Stomach (tissue), 9 donors: ENCODE data around the gene TOX2. TPM values are rescaled to one million over a fixed set of nuclear protein-coding genes. Genes with fewer than 3 reads are reported as not detected.

Source experiments
- DNase-seq, 2 donors: peaks; one replicate each; pipeline versions ENCODE4 v3.0.0 to v3.0.0-alpha.2; 2013 to 2019
- H3K27ac ChIP-seq, 5 donors: fragments of 200-600 bp in 4 of 5; sonication (generic) in 4 of 5; one replicate each; pipeline ENCODE4 v1.5.1; 2013 to 2019; ENCODE audit warnings: mild to moderate bottlenecking in 1 of 5, moderate library complexity in 1 of 5
- H3K27me3 ChIP-seq, 3 donors: fragments of 200-600 bp; sonication (generic); one replicate each; pipeline ENCODE4 v1.5.1; 2017 to 2019; ENCODE audit warnings: mixed run types in 1 of 3
- H3K36me3 ChIP-seq, 4 donors: fragments of 200-600 bp; sonication (generic); 1 replicate in 3 of 4; 2 replicates in 1 of 4; pipeline ENCODE4 v1.5.1; 2016 to 2019
- H3K4me1 ChIP-seq, 4 donors: fragments of 200-600 bp; sonication (generic); one replicate each; pipeline ENCODE4 v1.5.1; 2016 to 2019
- H3K4me3 ChIP-seq, 4 donors: fragments of 200-600 bp; sonication (generic) in 3 of 4; one replicate each; pipeline ENCODE4 v1.5.1; 2016 to 2019; ENCODE audit warnings: mild to moderate bottlenecking in 1 of 4
- H3K9me3 ChIP-seq, 4 donors: fragments of 200-600 bp; sonication (generic); one replicate each; pipeline ENCODE4 v1.5.1; 2016 to 2019
- CTCF ChIP-seq, 7 experiments: fragments of 450-650 bp in 4 of 7; fragments of 200-600 bp in 3 of 7; sonication (generic) in 3 of 7; IDR thresholded peaks; one replicate each; pipeline ENCODE4 v1.5.1; 2016 to 2019; ENCODE audit warnings: antibody characterized with exemption in 7 of 7, control low read depth in 2 of 7, mild to moderate bottlenecking in 1 of 7
- EP300 ChIP-seq: sonication (generic); formaldehyde crosslinking; IDR thresholded peaks from one replicate; pipeline ENCODE4 v1.6.1; 2017; ENCODE audit warnings: antibody characterized with exemption
- POLR2A ChIP-seq, 4 donors: fragments of 450-650 bp; IDR thresholded peaks; one replicate each; pipeline ENCODE4 v1.6.1; 2016; ENCODE audit warnings: antibody characterized with exemption in 4 of 4, control low read depth in 2 of 4, mild to moderate bottlenecking in 1 of 4, moderate library complexity in 1 of 4
- POLR2AphosphoS5 ChIP-seq, 3 donors: sonication (generic); formaldehyde crosslinking; IDR thresholded peaks; one replicate each; pipeline ENCODE4 v1.6.1; 2016; ENCODE audit warnings: antibody characterized with exemption in 3 of 3
- WGBS, 5 donors: extraction: QIAGEN DNeasy Blood & Tissue Kit in 3 of 5; methylation state at CpG; one replicate each; pipeline versions ENCODE4 v1.1.5 to v1.1.7; 2013 to 2018; 5-methylcytosine and 5-hydroxymethylcytosine counted together
- intact Hi-C: fragments of 100-400 bp; cut with DNase I; formaldehyde crosslinking; loops from one replicate; pipeline ENCODE4 v1.15.1; 2023; ENCODE audit warnings: low total_unique reads
- polyA plus RNA-seq, 3 donors: library from polyadenylated mRNA; stranded (reverse); fragments of 200-250 nt; gene quantifications; one replicate each; pipeline ENCODE4 v1.2.3, GENCODE V29; 2013
- total RNA-seq, 5 donors: library from RNA; depleted of rRNA; stranded (reverse); fragments of >200 nt; gene quantifications; one replicate each; pipeline versions ENCODE4 v1.1.0 to v1.2.3, GENCODE V29; 2014 to 2016
- donor health status: healthy with polysubstance abuse.
- donor health status: Bipolar disorder and iron deficiency.
- donor health status: healthy.

Gene TOX2
- total and polyA plus RNA-seq, 8 donors, result 0.87 to 20.2 (median 7.0) TPM; not detected in 1

- TF ChIP-seq EP300 (no peak), CTCF (IDR thresholded peaks at IDR 0.05) (no peak), POLR2A (IDR thresholded peaks at IDR 0.05) (no peak), POLR2AphosphoS5 (IDR thresholded peaks at IDR 0.05) (no peak)
- intact Hi-C loops, result no loop called here
- H3K27ac ChIP-seq, result no peak overlapping the region
- WGBS, 5 donors, result 86 to 89% (median 89%) methylated on average over 10 of the region's 10 CpGs
- H3K36me3 ChIP-seq, result no peaks in the 10 kb centered on the region
- H3K9me3 ChIP-seq, result peaks cover 0 to 14% (median 5%) of the 10 kb centered on the region in 4 donors
- H3K4me3 ChIP-seq, result no peak overlapping the region
- peaks cover 0 to 6% (median 0%) of the 10 kb centered on the region in 3 donors for H3K27me3 ChIP-seq
- DNase-seq, result no peak
- no peaks in the 10 kb centered on the region for H3K4me1 ChIP-seq
Measured at GRCh38 chr20:43992885-43993284, 78.2 kb downstream of the TOX2 start.

GRCh38 chr20:43993560-43993959 is 78.9 kb downstream of the TOX2 start:
- DNase-seq, result no peak
- H3K9me3 ChIP-seq, result peaks cover 0 to 14% (median 5%) of the 10 kb centered on the region in 4 donors
- intact Hi-C loops, result no loop called here
- no peak overlapping the region for H3K27ac ChIP-seq
- peaks cover 0 to 6% (median 0%) of the 10 kb centered on the region in 3 donors for H3K27me3 ChIP-seq
- WGBS, 5 donors, result 68 to 94% (median 79%) methylated on average over 4 of the region's 4 CpGs
- no peak for TF ChIP-seq POLR2A (IDR thresholded peaks at IDR 0.05)
- TF ChIP-seq CTCF (IDR thresholded peaks at IDR 0.05), result no peak
- TF ChIP-seq EP300, result no peak
- no peak for TF ChIP-seq POLR2AphosphoS5 (IDR thresholded peaks at IDR 0.05)
- H3K36me3 ChIP-seq, result no peaks in the 10 kb centered on the region
- no peak overlapping the region for H3K4me3 ChIP-seq
- H3K4me1 ChIP-seq, result no peaks in the 10 kb centered on the region

GRCh38 chr20:43994486-43995100 is 79.9 kb downstream of the TOX2 start:
- intact Hi-C loops, result no loop called here
- no peaks in the 10 kb centered on the region for H3K36me3 ChIP-seq
- H3K27me3 ChIP-seq, result peaks cover 0 to 6% (median 0%) of the 10 kb centered on the region in 3 donors
- peaks cover 0 to 9% (median 3%) of the 10 kb centered on the region in 4 donors for H3K9me3 ChIP-seq
- H3K4me3 ChIP-seq, result no peak overlapping the region
- H3K27ac ChIP-seq, result no peak overlapping the region
- no peak for TF ChIP-seq CTCF (IDR thresholded peaks at IDR 0.05)
- TF ChIP-seq EP300, result no peak
- no peak for TF ChIP-seq POLR2A (IDR thresholded peaks at IDR 0.05)
- no peak for TF ChIP-seq POLR2AphosphoS5 (IDR thresholded peaks at IDR 0.05)
- WGBS, 5 donors, result 40 to 71% (median 51%) methylated on average over 11 of the region's 11 CpGs
- no peak for DNase-seq
- no peaks in the 10 kb centered on the region for H3K4me1 ChIP-seq

GRCh38 chr20:43995645-43996044 is 81.0 kb downstream of the TOX2 start:
- no peak for DNase-seq
- Histone ChIP-seq H3K27ac (no peak overlapping the region), H3K4me3 (no peak overlapping the region), H3K27me3 (peaks cover 0 to 6% (median 0%) of the 10 kb centered on the region in 3 donors), H3K36me3 (no peaks in the 10 kb centered on the region), H3K4me1 (no peaks in the 10 kb centered on the region), H3K9me3 (no peaks in the 10 kb centered on the region)
- intact Hi-C loops, result no loop called here
- no peak for TF ChIP-seq EP300
- no peak for TF ChIP-seq POLR2AphosphoS5 (IDR thresholded peaks at IDR 0.05)
- TF ChIP-seq POLR2A (IDR thresholded peaks at IDR 0.05), result no peak
- no peak for TF ChIP-seq CTCF (IDR thresholded peaks at IDR 0.05)
